HepG2 (cell line): ENCODE data around the gene RNASE8. TPM values are rescaled to one million over a fixed set of nuclear protein-coding genes. Genes with fewer than 3 reads are reported as not detected.

ENCODE experiments used
- ARNT2 ChIP-seq: sonication (generic); formaldehyde crosslinking; IDR thresholded peaks from 2 replicates; pipeline ENCODE4 v1.8.0; 2022; ENCODE audit warnings: mild to moderate bottlenecking, low read depth, missing genetic modification reagents, moderate library complexity
- FOXM1 ChIP-seq: sonication (generic); formaldehyde crosslinking; IDR thresholded peaks from 2 replicates; pipeline ENCODE4 v1.5.0; 2020; ENCODE audit warnings: missing genetic modification reagents
- GLI4 ChIP-seq: sonication (generic); formaldehyde crosslinking; IDR thresholded peaks from 2 replicates; pipeline ENCODE4 v1.5.1; 2020; ENCODE audit warnings: missing genetic modification reagents, mild to moderate bottlenecking, moderate library complexity, borderline replicate concordance
- KDM3A ChIP-seq: IDR thresholded peaks from 2 replicates; pipeline ENCODE4 v1.6.1; 2018; ENCODE audit warnings: low read depth, missing compliant biosample characterization
- NFE2L1 ChIP-seq: sonication (generic); formaldehyde crosslinking; IDR thresholded peaks from 2 replicates; pipeline ENCODE4 v1.4.0; 2020; ENCODE audit warnings: missing genetic modification reagents, mild to moderate bottlenecking, borderline replicate concordance
- PTBP1 ChIP-seq: fragments of 200-400 bp; formaldehyde crosslinking; IDR thresholded peaks from 2 replicates; pipeline ENCODE4 v1.6.1; 2018; ENCODE audit warnings: low read length, low read depth; ENCODE audit not compliant: poor library complexity, severe bottlenecking
- SMAD9 ChIP-seq: sonication (generic); formaldehyde crosslinking; IDR thresholded peaks from 2 replicates; pipeline ENCODE4 v1.5.1; 2020; ENCODE audit warnings: mild to moderate bottlenecking, missing genetic modification reagents
- TCF7 ChIP-seq: sonication (generic); IDR thresholded peaks from 2 replicates; pipeline ENCODE4 v1.6.1; 2016; ENCODE audit warnings: antibody characterized with exemption, low read depth
- XRCC5 ChIP-seq: fragments of 200-400 bp; formaldehyde crosslinking; optimal IDR thresholded peaks from 2 replicates; pipeline ENCODE3; 2017; ENCODE audit warnings: mild to moderate bottlenecking, low read length
- YY1 ChIP-seq: IDR thresholded peaks from 2 replicates; pipeline ENCODE4 v1.6.1; 2011; ENCODE audit warnings: low read length, low read depth, moderate library complexity, mild to moderate bottlenecking; ENCODE audit not compliant: insufficient read depth, insufficient replicate concordance
- ZNF576 ChIP-seq: sonication (generic); formaldehyde crosslinking; IDR thresholded peaks from 2 replicates; pipeline ENCODE4 v1.4.0; 2020; ENCODE audit warnings: mild to moderate bottlenecking, missing genetic modification reagents
- ZNF672 ChIP-seq: sonication (generic); formaldehyde crosslinking; IDR thresholded peaks from 2 replicates; pipeline ENCODE4 v1.8.1; 2022; ENCODE audit warnings: missing genetic modification reagents
- ZNF687 ChIP-seq: sonication (generic); formaldehyde crosslinking; IDR thresholded peaks from 2 replicates; pipeline ENCODE4 v1.5.1; 2020; ENCODE audit warnings: mild to moderate bottlenecking, missing genetic modification reagents, moderate library complexity
- polyA plus RNA-seq, 8 experiments: library from polyadenylated mRNA; depleted of rRNA in 3 of 8; stranded (reverse) in 7 of 8; unstranded in 1 of 8; fragments of >200 nt; fragmentation: Illumina TruSeq in 4 of 8; extraction: Trizol in 4 of 8; gene quantifications; 2 replicates each; pipeline versions ENCODE4 v1.2.1 to v1.2.3, GENCODE V29; 2011 to 2016; ENCODE audit warnings: low read depth in 4 of 8, missing spikeins in 1 of 8, mixed read lengths in 1 of 8; ENCODE audit not compliant: insufficient read depth in 1 of 8
- total RNA-seq, 5 experiments: library from RNA; depleted of rRNA; stranded (reverse); fragments of >200 nt; fragmentation: Illumina TruSeq; extraction: Trizol; gene quantifications; 2 replicates each; pipeline ENCODE4 v1.2.3, GENCODE V29; 2016; ENCODE audit warnings: low read depth in 1 of 5
- TF ChIP-seq, protein P1 (sequence below): sonication (generic); formaldehyde crosslinking; IDR thresholded peaks from 2 replicates; pipeline ENCODE4 v1.4.0; 2020; ENCODE audit warnings: missing genetic modification reagents, borderline replicate concordance
- TF ChIP-seq, protein P2 (sequence below): sonication (generic); formaldehyde crosslinking; IDR thresholded peaks from 2 replicates; pipeline ENCODE4 v1.5.1; 2020; ENCODE audit warnings: missing genetic modification reagents, mild to moderate bottlenecking, borderline replicate concordance
- TF ChIP-seq, protein P3 (sequence below): sonication (generic); formaldehyde crosslinking; IDR thresholded peaks from 2 replicates; pipeline ENCODE4 v1.4.0; 2020; ENCODE audit warnings: mild to moderate bottlenecking, missing genetic modification reagents
- TF ChIP-seq, protein P4 (sequence below): sonication (generic); formaldehyde crosslinking; IDR thresholded peaks from 2 replicates; pipeline ENCODE4 v1.9.0; 2022; ENCODE audit warnings: low read depth, missing genetic modification reagents

The RNASE8 gene
- total and polyA plus RNA-seq, 2 of the 13 experiments (the other 11 are each of a cell fraction or from before 2014, with no cell fraction given): not detected

DNA sequence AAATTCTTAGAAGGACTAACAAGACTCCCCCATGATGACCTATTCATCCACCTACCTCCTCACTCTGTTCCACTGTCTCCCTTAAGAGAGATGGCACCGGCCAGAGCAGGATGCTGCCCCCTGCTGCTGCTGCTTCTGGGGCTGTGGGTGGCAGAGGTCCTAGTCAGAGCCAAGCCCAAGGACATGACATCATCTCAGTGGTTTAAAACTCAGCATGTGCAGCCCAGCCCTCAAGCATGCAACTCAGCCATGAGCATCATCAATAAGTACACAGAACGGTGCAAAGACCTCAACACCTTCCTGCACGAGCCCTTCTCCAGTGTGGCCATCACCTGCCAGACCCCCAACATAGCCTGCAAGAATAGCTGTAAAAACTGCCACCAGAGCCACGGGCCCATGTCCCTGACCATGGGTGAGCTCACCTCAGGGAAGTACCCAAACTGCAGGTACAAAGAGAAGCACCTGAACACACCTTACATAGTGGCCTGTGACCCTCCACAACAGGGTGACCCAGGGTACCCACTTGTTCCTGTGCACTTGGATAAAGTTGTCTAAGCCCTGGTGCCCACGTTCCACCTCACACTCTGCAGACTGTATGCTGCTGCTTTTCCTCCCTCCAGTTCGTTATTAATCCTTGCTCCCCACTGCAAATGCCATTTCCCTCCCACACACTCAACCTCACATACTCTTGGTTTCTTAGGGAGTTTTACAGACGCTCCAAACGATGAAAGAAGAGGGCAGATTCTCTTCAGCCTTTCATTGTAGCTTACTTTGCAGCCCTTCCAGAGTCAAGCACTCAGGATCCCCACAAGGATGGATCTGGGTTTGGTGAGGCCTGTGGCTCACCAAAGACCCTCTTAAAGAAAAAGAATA, at the start of gene RNASE8 (continued):
- TF ChIP-seq ZNF687 (CRISPR knock-in tag) (peak; percentile 95), GLI4 (CRISPR knock-in tag) (no peak), KDM3A (CRISPR knock-in tag) (no peak), XRCC5 (peak; percentile 41), ARNT2 (CRISPR knock-in tag) (no peak), ZNF576 (CRISPR knock-in tag) (no peak), ZNF672 (CRISPR knock-in tag) (no peak), YY1 (no peak), SMAD9 (CRISPR knock-in tag) (no peak), FOXM1 (CRISPR knock-in tag) (no peak), NFE2L1 (CRISPR knock-in tag) (no peak), PTBP1 (no peak), TCF7 (no peak)
- TF ChIP-seq, protein P1, sequence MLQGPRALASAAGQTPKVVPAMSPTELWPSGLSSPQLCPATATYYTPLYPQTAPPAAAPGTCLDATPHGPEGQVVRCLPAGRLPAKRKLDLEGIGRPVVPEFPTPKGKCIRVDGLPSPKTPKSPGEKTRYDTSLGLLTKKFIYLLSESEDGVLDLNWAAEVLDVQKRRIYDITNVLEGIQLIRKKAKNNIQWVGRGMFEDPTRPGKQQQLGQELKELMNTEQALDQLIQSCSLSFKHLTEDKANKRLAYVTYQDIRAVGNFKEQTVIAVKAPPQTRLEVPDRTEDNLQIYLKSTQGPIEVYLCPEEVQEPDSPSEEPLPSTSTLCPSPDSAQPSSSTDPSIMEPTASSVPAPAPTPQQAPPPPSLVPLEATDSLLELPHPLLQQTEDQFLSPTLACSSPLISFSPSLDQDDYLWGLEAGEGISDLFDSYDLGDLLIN (CRISPR knock-in tag): no peak
- TF ChIP-seq, protein P2, sequence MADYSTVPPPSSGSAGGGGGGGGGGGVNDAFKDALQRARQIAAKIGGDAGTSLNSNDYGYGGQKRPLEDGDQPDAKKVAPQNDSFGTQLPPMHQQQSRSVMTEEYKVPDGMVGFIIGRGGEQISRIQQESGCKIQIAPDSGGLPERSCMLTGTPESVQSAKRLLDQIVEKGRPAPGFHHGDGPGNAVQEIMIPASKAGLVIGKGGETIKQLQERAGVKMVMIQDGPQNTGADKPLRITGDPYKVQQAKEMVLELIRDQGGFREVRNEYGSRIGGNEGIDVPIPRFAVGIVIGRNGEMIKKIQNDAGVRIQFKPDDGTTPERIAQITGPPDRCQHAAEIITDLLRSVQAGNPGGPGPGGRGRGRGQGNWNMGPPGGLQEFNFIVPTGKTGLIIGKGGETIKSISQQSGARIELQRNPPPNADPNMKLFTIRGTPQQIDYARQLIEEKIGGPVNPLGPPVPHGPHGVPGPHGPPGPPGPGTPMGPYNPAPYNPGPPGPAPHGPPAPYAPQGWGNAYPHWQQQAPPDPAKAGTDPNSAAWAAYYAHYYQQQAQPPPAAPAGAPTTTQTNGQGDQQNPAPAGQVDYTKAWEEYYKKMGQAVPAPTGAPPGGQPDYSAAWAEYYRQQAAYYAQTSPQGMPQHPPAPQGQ: no peak
- TF ChIP-seq, protein P3, sequence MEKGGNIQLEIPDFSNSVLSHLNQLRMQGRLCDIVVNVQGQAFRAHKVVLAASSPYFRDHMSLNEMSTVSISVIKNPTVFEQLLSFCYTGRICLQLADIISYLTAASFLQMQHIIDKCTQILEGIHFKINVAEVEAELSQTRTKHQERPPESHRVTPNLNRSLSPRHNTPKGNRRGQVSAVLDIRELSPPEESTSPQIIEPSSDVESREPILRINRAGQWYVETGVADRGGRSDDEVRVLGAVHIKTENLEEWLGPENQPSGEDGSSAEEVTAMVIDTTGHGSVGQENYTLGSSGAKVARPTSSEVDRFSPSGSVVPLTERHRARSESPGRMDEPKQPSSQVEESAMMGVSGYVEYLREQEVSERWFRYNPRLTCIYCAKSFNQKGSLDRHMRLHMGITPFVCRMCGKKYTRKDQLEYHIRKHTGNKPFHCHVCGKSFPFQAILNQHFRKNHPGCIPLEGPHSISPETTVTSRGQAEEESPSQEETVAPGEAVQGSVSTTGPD (CRISPR knock-in tag): no peak
- TF ChIP-seq, protein P4, sequence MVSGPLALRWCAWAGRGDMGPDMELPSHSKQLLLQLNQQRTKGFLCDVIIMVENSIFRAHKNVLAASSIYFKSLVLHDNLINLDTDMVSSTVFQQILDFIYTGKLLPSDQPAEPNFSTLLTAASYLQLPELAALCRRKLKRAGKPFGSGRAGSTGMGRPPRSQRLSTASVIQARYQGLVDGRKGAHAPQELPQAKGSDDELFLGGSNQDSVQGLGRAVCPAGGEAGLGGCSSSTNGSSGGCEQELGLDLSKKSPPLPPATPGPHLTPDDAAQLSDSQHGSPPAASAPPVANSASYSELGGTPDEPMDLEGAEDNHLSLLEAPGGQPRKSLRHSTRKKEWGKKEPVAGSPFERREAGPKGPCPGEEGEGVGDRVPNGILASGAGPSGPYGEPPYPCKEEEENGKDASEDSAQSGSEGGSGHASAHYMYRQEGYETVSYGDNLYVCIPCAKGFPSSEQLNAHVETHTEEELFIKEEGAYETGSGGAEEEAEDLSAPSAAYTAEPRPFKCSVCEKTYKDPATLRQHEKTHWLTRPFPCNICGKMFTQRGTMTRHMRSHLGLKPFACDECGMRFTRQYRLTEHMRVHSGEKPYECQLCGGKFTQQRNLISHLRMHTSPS (CRISPR knock-in tag): peak; percentile 49; the same call in 1 of the 2 replicates
